ENCODE results near the gene RETSAT. TPM values are rescaled to one million over a fixed set of nuclear protein-coding genes. Genes with fewer than 3 reads are reported as not detected.

The RETSAT gene
- total RNA-seq, 1 experiment from 2014 or later = 28.4 TPM

GRCh38 chr2:85342156-85342555 is 12.2 kb downstream of the RETSAT start:
- ChIA-PET POLR2A (ENCODE audit: low non-redundant PET) (interaction anchor here (0.6 kb wide), 1 partner anchor 232 kb away, joined by 3 read pairs; no protein-coding TSS in a partner anchor), CTCF (no interaction called here)
- no peak for DNase-seq (ENCODE audit: low spot score)

GRCh38 chr2:85341269-85342029 is 12.9 kb downstream of the RETSAT start:
- intact Hi-C loops (cut with micrococcal nuclease; ENCODE audit: unreplicated experiment) = no loop called here
- DNase-seq (ENCODE audit: low spot score) = no peak
- no peaks in the 10 kb centered on the region for H3K9me3 ChIP-seq (ENCODE audit: low read depth, low read length, poor library complexity, severe bottlenecking)
- no peak overlapping the region for H3K4me3 ChIP-seq (ENCODE audit: low read depth, low read length, poor library complexity, severe bottlenecking)
- CTCF ChIA-PET = no interaction called here
- POLR2A ChIA-PET (ENCODE audit: low non-redundant PET) = no interaction called here
- H3K27me3 ChIP-seq (replicated peaks; ENCODE audit: insufficient read depth, low read depth, low read length, poor library complexity) = no peaks in the 10 kb centered on the region
- H3K36me3 ChIP-seq (ENCODE audit: insufficient read depth, low read length, poor library complexity, severe bottlenecking) = no peaks in the 10 kb centered on the region
- H3K4me1 ChIP-seq (ENCODE audit: insufficient read depth, low read length, poor library complexity, severe bottlenecking) = no peaks in the 10 kb centered on the region
- H3K27ac ChIP-seq (ENCODE audit: low read depth, low read length, poor library complexity, severe bottlenecking) = no peak overlapping the region
- TF ChIP-seq CTCF (conservative IDR thresholded peaks at IDR 0.05; ENCODE audit: low read depth, low read length) (no peak), EZH2 (IDR thresholded peaks at IDR 0.05; ENCODE audit: borderline replicate concordance, low read depth, low read length, poor library complexity, severe bottlenecking) (no peak)
- BruUV-seq (replicated peaks) = no TSS peak

More at GRCh38 chr2:85342156-85342555, 12.2 kb downstream of the RETSAT start:
- Histone ChIP-seq H3K4me3 (ENCODE audit: low read depth, low read length, poor library complexity, severe bottlenecking) (no peak overlapping the region), H3K9me3 (ENCODE audit: low read depth, low read length, poor library complexity, severe bottlenecking) (no peaks in the 10 kb centered on the region), H3K36me3 (ENCODE audit: insufficient read depth, low read length, poor library complexity, severe bottlenecking) (no peaks in the 10 kb centered on the region), H3K4me1 (ENCODE audit: insufficient read depth, low read length, poor library complexity, severe bottlenecking) (no peaks in the 10 kb centered on the region), H3K27me3 (replicated peaks; ENCODE audit: insufficient read depth, low read depth, low read length, poor library complexity) (no peaks in the 10 kb centered on the region), H3K27ac (ENCODE audit: low read depth, low read length, poor library complexity, severe bottlenecking) (no peak overlapping the region)
- TF ChIP-seq CTCF (conservative IDR thresholded peaks at IDR 0.05; ENCODE audit: low read depth, low read length) (no peak), EZH2 (IDR thresholded peaks at IDR 0.05; ENCODE audit: borderline replicate concordance, low read depth, low read length, poor library complexity, severe bottlenecking) (no peak)
- BruUV-seq (replicated peaks) = no TSS peak
- intact Hi-C loops (cut with micrococcal nuclease; ENCODE audit: unreplicated experiment) = no loop called here

GRCh38 chr2:85340034-85340892 is 14.1 kb downstream of the RETSAT start:
- POLR2A ChIA-PET (ENCODE audit: low non-redundant PET) = no interaction called here
- H3K9me3 ChIP-seq (ENCODE audit: low read depth, low read length, poor library complexity, severe bottlenecking) = no peaks in the 10 kb centered on the region

More at GRCh38 chr2:85340034-85340892, 14.1 kb downstream of the RETSAT start:
- intact Hi-C loops (cut with micrococcal nuclease; ENCODE audit: unreplicated experiment) = no loop called here
- H3K27ac ChIP-seq (ENCODE audit: low read depth, low read length, poor library complexity, severe bottlenecking) = no peak overlapping the region
- H3K27me3 ChIP-seq (replicated peaks; ENCODE audit: insufficient read depth, low read depth, low read length, poor library complexity) = no peaks in the 10 kb centered on the region
- TF ChIP-seq CTCF (conservative IDR thresholded peaks at IDR 0.05; ENCODE audit: low read depth, low read length) = no peak
- no peak for TF ChIP-seq EZH2 (IDR thresholded peaks at IDR 0.05; ENCODE audit: borderline replicate concordance, low read depth, low read length, poor library complexity, severe bottlenecking)
- H3K36me3 ChIP-seq (ENCODE audit: insufficient read depth, low read length, poor library complexity, severe bottlenecking) = no peaks in the 10 kb centered on the region
- H3K4me1 ChIP-seq (ENCODE audit: insufficient read depth, low read length, poor library complexity, severe bottlenecking) = no peaks in the 10 kb centered on the region
- DNase-seq (ENCODE audit: low spot score) = no peak
- CTCF ChIA-PET = no interaction called here
- BruUV-seq (replicated peaks) = no TSS peak
- no peak overlapping the region for H3K4me3 ChIP-seq (ENCODE audit: low read depth, low read length, poor library complexity, severe bottlenecking)

Data from A673 (cell line).